H1 (cell line): ENCODE measurements around the gene RNF44. TPM values are rescaled to one million over a fixed set of nuclear protein-coding genes. Genes with fewer than 3 reads are reported as not detected.

ENCODE experiments used
- CTCF ChIA-PET: fragments of 300-600 bp; sonication (Branson Sonifier 250); formaldehyde crosslinking; loops from one replicate; lab custom pipeline; 2021; ENCODE audit not compliant: partially characterized antibody; lab: Charles Lee
- POLR2A ChIA-PET: fragments of 300-600 bp; sonication (Branson Sonifier 250); formaldehyde crosslinking; loops from one replicate; lab custom pipeline; 2021; ENCODE audit warnings: inconsistent platforms; ENCODE audit not compliant: partially characterized antibody; lab: Charles Lee
- DNase-seq, 2 experiments: peaks; one replicate each; pipeline versions ENCODE4 v3.0.0 to v3.0.0-alpha.2; 2010 to 2022; ENCODE audit warnings: low spot score in 2 of 2, low read depth in 1 of 2, mixed read lengths in 1 of 2
- FAIRE-seq: peaks from 2 replicates; lab custom pipeline; 2011; peaks lifted over from hg19 to GRCh38; lab: Jason Lieb, UNC
- H2AFZ ChIP-seq: 2 replicates; pipeline ENCODE4 v1.8.1; 2012; ENCODE audit warnings: low read length, inconsistent platforms
- H2AK5ac ChIP-seq: 2 replicates; pipeline ENCODE4 v1.6.1; 2013; ENCODE audit warnings: low read depth, low read length
- H2BK120ac ChIP-seq: replicated peaks from 2 replicates; pipeline ENCODE3; 2013; ENCODE audit warnings: low read depth, low read length, inconsistent platforms
- H2BK12ac ChIP-seq: 2 replicates; pipeline ENCODE4 v1.6.1; 2013; ENCODE audit warnings: low read depth, low read length
- H2BK15ac ChIP-seq: 2 replicates; pipeline ENCODE4 v1.6.1; 2013; ENCODE audit warnings: low read length
- H2BK20ac ChIP-seq: 2 replicates; pipeline ENCODE4 v1.6.1; 2013; ENCODE audit warnings: low read length
- H2BK5ac ChIP-seq: 2 replicates; pipeline ENCODE4 v1.6.1; 2013; ENCODE audit warnings: low read depth, low read length
- H3K14ac ChIP-seq: 2 replicates; pipeline ENCODE4 v1.6.1; 2013; ENCODE audit warnings: inconsistent platforms; ENCODE audit not compliant: insufficient read length
- H3K18ac ChIP-seq: 2 replicates; pipeline ENCODE4 v1.6.1; 2013; ENCODE audit warnings: low read length; ENCODE audit errors: extremely low read depth
- H3K23ac ChIP-seq: 2 replicates; pipeline ENCODE4 v1.6.1; 2013; ENCODE audit warnings: inconsistent platforms; ENCODE audit not compliant: insufficient read length
- H3K23me2 ChIP-seq: 2 replicates; pipeline ENCODE4 v1.6.1; 2013; ENCODE audit warnings: low read depth, low read length
- H3K27ac ChIP-seq: 2 replicates; pipeline ENCODE4 v1.6.1; 2011; ENCODE audit warnings: low read depth, low read length, inconsistent platforms
- H3K27me3 ChIP-seq, 4 experiments: replicated peaks in 1 of 4; 1 replicate in 1 of 4; 2 replicates in 3 of 4; pipeline versions ENCODE4 v1.6.1 to v1.8.1; 2011 to 2013; ENCODE audit warnings: low read length in 3 of 4, mild to moderate bottlenecking in 3 of 4, inconsistent platforms in 2 of 4, mixed read lengths in 2 of 4, moderate library complexity in 1 of 4; ENCODE audit not compliant: control insufficient read depth in 3 of 4, insufficient read depth in 3 of 4; ENCODE audit errors: extremely low read depth in 1 of 4
- H3K36me3 ChIP-seq, 4 experiments: 2 replicates each; pipeline versions ENCODE4 v1.6.1 to v1.8.1; 2011 to 2013; ENCODE audit warnings: mild to moderate bottlenecking in 4 of 4, low read length in 3 of 4, moderate library complexity in 2 of 4, control low read depth in 1 of 4, inconsistent platforms in 1 of 4; ENCODE audit not compliant: insufficient read depth in 4 of 4, control insufficient read depth in 2 of 4
- H3K4ac ChIP-seq: replicated peaks from 2 replicates; pipeline ENCODE3; 2013; ENCODE audit warnings: low read length, low read depth, mixed read lengths, inconsistent platforms; ENCODE audit not compliant: insufficient read length
- H3K4me1 ChIP-seq, 4 experiments: replicated peaks in 1 of 4; 1 replicate in 1 of 4; 2 replicates in 3 of 4; pipeline versions ENCODE4 v1.6.1 to v1.8.1; 2011 to 2013; ENCODE audit warnings: low read length in 3 of 4, inconsistent platforms in 2 of 4, mixed read lengths in 1 of 4; ENCODE audit not compliant: insufficient read depth in 4 of 4, control insufficient read depth in 3 of 4
- H3K4me2 ChIP-seq, 2 experiments: 2 replicates each; pipeline versions ENCODE4 v1.6.1 to v1.8.1; 2011 to 2013; ENCODE audit warnings: low read depth in 2 of 2, low read length in 2 of 2, control low read depth in 1 of 2, inconsistent platforms in 1 of 2, mild to moderate bottlenecking in 1 of 2; ENCODE audit not compliant: insufficient read depth in 1 of 2
- H3K4me3 ChIP-seq, 4 experiments: fragments of 200-600, 300-600 bp in 1 of 4; sonication (generic), shearing (Covaris generic), sonication (Bioruptor Twin) in 1 of 4; 2 replicates each; pipeline versions ENCODE4 v1.5.1 to v1.8.1; 2011 to 2016; ENCODE audit warnings: low read length in 4 of 4, low read depth in 3 of 4, control low read depth in 2 of 4, inconsistent platforms in 2 of 4, mild to moderate bottlenecking in 2 of 4, mixed read lengths in 1 of 4, moderate library complexity in 1 of 4; ENCODE audit not compliant: insufficient read depth in 2 of 4; ENCODE audit errors: extremely low read depth in 1 of 4
- H3K56ac ChIP-seq: replicated peaks from 2 replicates; pipeline ENCODE3; 2013; ENCODE audit warnings: low read depth, mild to moderate bottlenecking, mixed read lengths, low read length, inconsistent platforms; ENCODE audit not compliant: insufficient read length
- H3K79me1 ChIP-seq: 2 replicates; pipeline ENCODE4 v1.6.1; 2013; ENCODE audit warnings: low read depth, low read length, control low read depth
- H3K79me2 ChIP-seq, 2 experiments: 2 replicates each; pipeline versions ENCODE4 v1.6.1 to v1.8.1; 2012 to 2013; ENCODE audit warnings: low read length in 2 of 2, mild to moderate bottlenecking in 2 of 2, inconsistent platforms in 1 of 2; ENCODE audit not compliant: insufficient read depth in 2 of 2, control insufficient read depth in 1 of 2
- H3K9ac ChIP-seq, 4 experiments: replicated peaks in 1 of 4; 1 replicate in 1 of 4; 2 replicates in 3 of 4; pipeline versions ENCODE4 v1.6.1 to v1.8.1; 2011 to 2013; ENCODE audit warnings: low read depth in 3 of 4, low read length in 3 of 4, control low read depth in 2 of 4, mild to moderate bottlenecking in 2 of 4, moderate library complexity in 2 of 4, inconsistent platforms in 1 of 4; ENCODE audit errors: extremely low read depth in 1 of 4
- H3K9me3 ChIP-seq, 2 experiments: 2 replicates each; pipeline versions ENCODE4 v1.6.1 to v1.8.1; 2012 to 2013; ENCODE audit warnings: mild to moderate bottlenecking in 2 of 2, moderate library complexity in 2 of 2, control low read depth in 1 of 2, inconsistent platforms in 1 of 2, low read depth in 1 of 2, low read length in 1 of 2, mixed read lengths in 1 of 2; ENCODE audit not compliant: insufficient read depth in 2 of 2
- H4K20me1 ChIP-seq, 2 experiments: replicated peaks in 1 of 2; 2 replicates each; pipeline versions ENCODE3 to v1.8.1; 2011 to 2013; ENCODE audit warnings: inconsistent platforms in 2 of 2, low read length in 2 of 2, mild to moderate bottlenecking in 1 of 2; ENCODE audit not compliant: insufficient read depth in 2 of 2, control insufficient read depth in 1 of 2
- H4K5ac ChIP-seq: 2 replicates; pipeline ENCODE4 v1.6.1; 2013; ENCODE audit warnings: low read length, low read depth, mixed read lengths, inconsistent platforms; ENCODE audit not compliant: insufficient read length
- H4K8ac ChIP-seq: 2 replicates; pipeline ENCODE4 v1.8.0; 2013; ENCODE audit warnings: mild to moderate bottlenecking, moderate library complexity, low read length, inconsistent platforms; ENCODE audit not compliant: insufficient read depth; ENCODE audit errors: extremely low read depth
- H4K91ac ChIP-seq: replicated peaks from 2 replicates; pipeline ENCODE3; 2013; ENCODE audit warnings: low read length, mixed read lengths, inconsistent platforms; ENCODE audit not compliant: insufficient read length
- CBX8 ChIP-seq: fragments of 300-800, 300-1000 bp; sonication (generic); IDR thresholded peaks from 2 replicates; pipeline ENCODE4 v1.7.1; 2016; ENCODE audit warnings: low read depth, low read length, borderline replicate concordance
- MAFK ChIP-seq: IDR thresholded peaks from 2 replicates; pipeline ENCODE4 v1.6.1; 2012; ENCODE audit warnings: low read depth, mild to moderate bottlenecking, improper control_type of control experiment, low read length
- POLR2A ChIP-seq, 2 experiments: IDR thresholded peaks; 1 replicate in 1 of 2; 2 replicates in 1 of 2; pipeline ENCODE4 v1.6.1; 2011; ENCODE audit warnings: low read depth in 2 of 2, low read length in 2 of 2, mild to moderate bottlenecking in 2 of 2; ENCODE audit errors: control extremely low read depth in 1 of 2
- POLR2AphosphoS5 ChIP-seq: IDR thresholded peaks from 2 replicates; pipeline ENCODE4 v1.6.1; 2011; ENCODE audit warnings: low read depth, low read length
- RAD21 ChIP-seq, 2 experiments: IDR thresholded peaks in 1 of 2; conservative IDR thresholded peaks in 1 of 2; 2 replicates each; pipeline ENCODE4 v1.6.1; 2011; ENCODE audit warnings: low read depth in 2 of 2, low read length in 2 of 2, improper control_type of control experiment in 1 of 2, inconsistent platforms in 1 of 2, mild to moderate bottlenecking in 1 of 2, moderate library complexity in 1 of 2
- SP4 ChIP-seq: IDR thresholded peaks from 2 replicates; pipeline ENCODE4 v1.6.1; 2012; ENCODE audit warnings: low read length, inconsistent platforms
- TAF1 ChIP-seq: IDR thresholded peaks from 2 replicates; pipeline ENCODE4 v1.6.1; 2011; ENCODE audit warnings: mild to moderate bottlenecking, low read depth, low read length
- TAF7 ChIP-seq: optimal IDR thresholded peaks from 2 replicates; pipeline ENCODE3; 2011; ENCODE audit warnings: low read depth, mild to moderate bottlenecking, inconsistent platforms, low read length, moderate library complexity, borderline replicate concordance
- WGBS, 2 experiments: shearing (Covaris generic) in 1 of 2; methylation state at CpG; one replicate each; pipeline versions ENCODE4 v1.1.6 to v1.1.7; 2013 to 2015; ENCODE audit warnings: low lambda C conversion rate in 2 of 2, mixed read lengths in 2 of 2, inconsistent platforms in 1 of 2, low coverage in 1 of 2, missing lambda C conversion rate in 1 of 2; ENCODE audit not compliant: insufficient replicate concordance in 2 of 2, insufficient coverage in 1 of 2, insufficient read length in 1 of 2; ENCODE audit errors: extremely low coverage in 1 of 2, missing lambda C conversion rate in 1 of 2; 5-methylcytosine and 5-hydroxymethylcytosine counted together
- polyA plus RNA-seq, 7 experiments: library from polyadenylated mRNA; depleted of rRNA in 3 of 7; stranded (reverse) in 5 of 7; unstranded in 2 of 7; fragments of >200 nt in 5 of 7; fragments of 200-250 nt in 2 of 7; gene quantifications; 1 replicate in 5 of 7; 2 replicates in 1 of 7; 4 replicates in 1 of 7; pipeline versions ENCODE4 v1.2.1 to v1.2.3, GENCODE V29; 2011 to 2013; ENCODE audit warnings: missing spikeins in 2 of 7, mixed read lengths in 2 of 7
- total RNA-seq: library from RNA; stranded (reverse); fragmentation: NEBNext Ultra II Directional; extraction: Animal tissue kit (Norgen Biotek cat#: 25700); gene quantifications from 2 replicates; pipeline ENCODE4 v1.2.1, GENCODE V29; 2021
- TF ChIP-seq, protein P1 (sequence below): IDR thresholded peaks from 2 replicates; pipeline ENCODE4 v1.6.1; 2011; ENCODE audit warnings: low read depth, mild to moderate bottlenecking, low read length; ENCODE audit not compliant: insufficient read depth

RNF44 gene
- total and polyA plus RNA-seq, 2 of the 8 experiments (the other 6 are each of a cell fraction or from before 2014, with no cell fraction given) = 54.7 to 164 TPM

DNA sequence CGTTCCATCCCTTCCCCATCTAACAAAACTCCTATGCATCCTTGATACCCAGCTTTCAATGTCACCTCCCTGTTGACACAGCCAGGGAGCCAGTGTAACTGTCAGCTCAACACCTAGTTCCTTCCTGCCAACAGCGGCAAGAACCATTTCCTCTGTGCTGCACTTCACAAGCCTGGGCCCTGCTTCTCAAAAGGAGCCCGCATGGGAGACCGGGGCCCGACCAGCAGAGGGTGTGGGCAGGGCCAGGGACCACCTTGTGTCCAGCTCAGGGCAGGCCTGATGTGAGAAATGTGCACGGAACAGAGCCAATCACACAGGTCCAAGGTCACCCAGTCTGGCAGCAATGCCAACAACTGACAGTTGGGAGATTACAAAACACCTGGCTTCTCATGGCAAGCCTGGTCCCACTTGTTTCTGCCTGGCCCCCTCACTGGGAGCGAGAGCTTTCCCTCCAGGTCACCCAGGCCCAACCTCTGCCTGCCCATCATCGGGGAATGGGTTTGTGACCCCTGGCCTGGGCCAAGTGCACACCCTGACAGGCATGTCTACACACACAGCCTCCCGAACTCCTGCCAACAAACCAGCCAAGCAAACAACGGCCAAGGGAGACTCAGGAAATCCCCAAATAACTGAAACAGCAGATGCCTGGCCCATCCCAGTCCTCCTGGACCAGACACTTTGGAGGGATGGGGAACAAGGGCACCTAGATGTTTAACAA is 3.1 kb downstream of the RNF44 start:
- Histone ChIP-seq H3K18ac (no peak overlapping the region), H3K27me3 (no peaks in the 10 kb centered on the region), H3K9ac (no peak overlapping the region; a peak in 1 of 7 replicates), H4K8ac (no peak overlapping the region), H3K4me2 (peak overlapping the region; percentile 85 to 98), H3K4me1 (peaks cover 4 to 20% (median 18%) of the 10 kb centered on the region in 4 experiments), H3K79me1 (peaks cover 11% of the 10 kb centered on the region), H3K79me2 (peaks cover 36 to 56% of the 10 kb centered on the region in 2 experiments), H2AK5ac (no peak overlapping the region), H4K5ac (no peak overlapping the region), H2BK5ac (peak overlapping the region; percentile 74), H3K4me3 (peak overlapping the region in 1 of 4 experiments; percentile 98; a peak in 2 of 8 replicates), H2BK15ac (no peak overlapping the region), H3K23ac (no peak overlapping the region), H3K9me3 (no peaks in the 10 kb centered on the region), H3K36me3 (peaks cover 25 to 47% (median 32%) of the 10 kb centered on the region in 4 experiments), H2AFZ (no peak overlapping the region), H3K23me2 (peaks cover 12% of the 10 kb centered on the region), H3K56ac (no peak overlapping the region), H2BK20ac (no peak overlapping the region), H3K4ac (no peak overlapping the region), H3K27ac (peak overlapping the region; percentile 12; the same call in 1 of the 2 replicates), H4K20me1 (peaks cover 33 to 41% of the 10 kb centered on the region in 2 experiments), H3K14ac (no peak overlapping the region), H4K91ac (no peak overlapping the region), H2BK120ac (no peak overlapping the region), H2BK12ac (no peak overlapping the region)
- TF ChIP-seq POLR2AphosphoS5 (peak; percentile 66; the same call in 1 of the 2 replicates), MAFK (no peak), CBX8 (no peak), RAD21 (IDR thresholded peaks at IDR 0.05 in 1 of 2, conservative IDR thresholded peaks at IDR 0.05 in 1 of 2; ENCODE audit: low read depth in 2 of 2, low read length in 2 of 2) (0 out of 4 replicates have a peak, but pooled peaks of 1 of the 2 experiments have one; percentile 4), TAF1 (no peak), SP4 (no peak), TAF7 (no peak), POLR2A (IDR thresholded peaks at IDR 0.05; ENCODE audit: control extremely low read depth in 1 of 2, low read depth in 2 of 2, low read length in 2 of 2) (peak in 1 of 2 experiments; percentile 45; a peak in 1 of 3 replicates)
- TF ChIP-seq, protein P1, sequence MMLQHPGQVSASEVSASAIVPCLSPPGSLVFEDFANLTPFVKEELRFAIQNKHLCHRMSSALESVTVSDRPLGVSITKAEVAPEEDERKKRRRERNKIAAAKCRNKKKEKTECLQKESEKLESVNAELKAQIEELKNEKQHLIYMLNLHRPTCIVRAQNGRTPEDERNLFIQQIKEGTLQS = no peak
- no peak for DNase-seq
- no peak for FAIRE-seq
- ChIA-PET POLR2A (interaction anchor here (0.6 to 21.1 kb wide), 12 partner anchors 10 to 324 kb away, joined by 3 to 458 read pairs (median 3); partner anchors contain the start of genes EIF4E1B, SNCB and TSPAN17), CTCF (interaction anchor here (0.7 to 2.6 kb wide), 7 partner anchors 9 to 86 kb away, joined by 3 to 8 read pairs (median 3); no protein-coding TSS in a partner anchor)
- WGBS, 2 experiments = 93% methylated on average over 10 of the region's 10 CpGs; no CpG with 5 or more reads in 1 of the 2 experiments
